VCaP (cell line): ENCODE results near the gene EGLN1.

Experiments used
- H3K27ac ChIP-seq: fragments of 450-650 bp; 2 replicates; pipeline ENCODE4 v1.5.1; 2017
- CTCF ChIP-seq: fragments of 450-650 bp; conservative IDR thresholded peaks from 2 replicates; pipeline ENCODE4 v1.5.1; 2017; ENCODE audit warnings: mild to moderate bottlenecking, moderate library complexity

EGLN1 gene

GRCh38 chr1:231338270-231339128 is 83.6 kb downstream of the EGLN1 start, which contains the start of gene SPRTN:
TSS of gene SPRTN (plus strand) at chr1:231338293. CDS start at chr1:231338384, 91 bp downstream.
- no peak for TF ChIP-seq CTCF
- peak within 1 kb of the TSS; percentile 79 for H3K27ac ChIP-seq

- H3K27ac ChIP-seq, result peak within 1 kb of the TSS; percentile 79
- peak; percentile 13; the same call in 1 of the 2 replicates for TF ChIP-seq CTCF
Measured at GRCh38 chr1:231337472-231338269, 84.4 kb downstream of the EGLN1 start, which contains the start of gene EXOC8. TSS of gene EXOC8 (minus strand) at chr1:231337852. CDS start at chr1:231337745, 107 bp downstream.

- H3K27ac ChIP-seq, result peak overlapping the region; percentile 79
Measured at GRCh38 chr1:231337043-231337471, 85.0 kb downstream of the EGLN1 start.

GRCh38 chr1:231335663-231336602 is 86.2 kb downstream of the EGLN1 start:
- no peak for TF ChIP-seq CTCF
- no peak overlapping the region; the same call in 1 of the 2 replicates for H3K27ac ChIP-seq

More at GRCh38 chr1:231337043-231337471, 85.0 kb downstream of the EGLN1 start:
- no peak for TF ChIP-seq CTCF

GRCh38 chr1:231334952-231335351 is 87.1 kb downstream of the EGLN1 start:
- H3K27ac ChIP-seq, result no peak overlapping the region; the same call in 1 of the 2 replicates
- TF ChIP-seq CTCF, result no peak

- no peak for TF ChIP-seq CTCF
- no peak overlapping the region for H3K27ac ChIP-seq
Measured at GRCh38 chr1:231334079-231334666, 87.9 kb downstream of the EGLN1 start.
